ENCODE data around the gene NMUR1.

The NMUR1 gene

GRCh38 chr2:231552752-231553151 is 22.5 kb upstream of the NMUR1 start:
- DNase-seq: no peak

DNA sequence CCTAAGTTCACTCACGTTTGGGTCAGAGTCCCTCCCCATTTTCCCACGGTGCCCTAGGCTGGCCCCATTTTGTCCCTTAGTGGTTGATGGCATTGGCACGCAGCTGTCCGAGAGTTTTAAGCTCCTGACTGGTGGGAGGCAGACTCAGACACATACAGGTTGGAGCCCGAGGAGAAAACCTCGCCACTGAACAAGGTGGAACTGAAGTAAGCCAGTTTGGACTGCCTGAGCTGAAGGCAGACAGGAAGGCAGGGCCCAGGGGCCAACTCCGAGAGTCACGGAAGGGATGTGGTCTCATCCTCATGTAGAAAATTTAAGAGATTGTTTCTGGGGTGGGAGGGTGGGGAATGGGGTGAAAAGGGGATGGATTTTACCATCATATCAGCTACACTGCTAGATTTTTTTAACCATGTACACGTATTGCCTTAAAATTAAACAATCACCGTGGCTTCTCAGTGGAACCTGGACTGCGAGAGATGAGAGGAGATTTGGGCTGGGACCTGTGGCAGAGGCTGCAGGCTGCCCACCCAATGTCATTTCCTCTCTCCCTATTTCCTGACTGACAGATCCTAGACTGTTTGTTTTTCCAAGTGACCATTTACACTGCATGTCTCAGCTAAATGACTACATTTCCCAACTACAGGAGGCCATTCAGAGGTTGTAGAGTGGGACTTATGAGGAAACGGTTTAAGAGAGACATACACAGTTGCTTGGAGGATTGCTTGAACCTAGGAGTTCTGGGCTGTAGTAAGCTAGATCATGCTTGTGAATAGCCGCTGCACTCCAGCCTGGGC is 19.4 kb upstream of the NMUR1 start:
- DNase-seq: no peak

GRCh38 chr2:231548752-231549151 is 18.5 kb upstream of the NMUR1 start:
- no peak for DNase-seq

DNA sequence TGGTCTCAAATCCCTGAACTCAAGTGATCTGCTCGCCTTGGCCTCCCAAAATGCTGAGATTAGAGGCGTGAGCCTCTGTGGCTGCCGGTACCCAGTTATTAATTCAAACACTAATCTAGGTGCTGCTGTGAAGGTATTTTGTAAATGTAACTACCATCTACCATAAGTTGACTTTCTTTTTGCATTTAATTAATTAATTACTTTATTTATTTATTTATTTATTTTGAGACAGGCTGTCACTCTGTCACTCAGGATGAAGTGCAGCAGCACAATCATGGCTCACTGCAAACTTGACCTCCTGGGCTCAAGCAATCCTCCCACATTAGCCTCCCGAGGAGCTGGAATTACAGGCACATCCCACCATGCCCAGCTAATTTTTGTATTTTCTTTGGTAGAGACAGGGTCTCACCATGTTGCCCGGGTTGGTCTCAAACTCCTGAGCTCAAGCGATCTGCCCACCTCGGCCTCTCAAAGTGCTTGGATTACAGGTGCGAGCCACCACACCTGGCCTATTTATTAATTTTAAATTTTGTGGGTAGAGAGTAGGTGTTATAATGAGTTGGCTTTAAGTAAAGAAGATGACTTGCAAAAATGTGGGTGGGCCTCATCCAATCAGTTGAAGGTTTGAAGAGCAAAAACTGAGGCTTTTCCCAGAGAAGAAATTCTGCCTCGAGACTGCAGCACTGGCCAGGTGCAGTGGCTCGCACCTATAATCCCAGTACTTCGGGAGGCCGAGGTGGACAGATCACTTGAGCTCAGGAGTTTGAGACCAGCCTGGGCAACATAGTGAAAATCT is 17.3 kb upstream of the NMUR1 start:
- DNase-seq: no peak

DNA sequence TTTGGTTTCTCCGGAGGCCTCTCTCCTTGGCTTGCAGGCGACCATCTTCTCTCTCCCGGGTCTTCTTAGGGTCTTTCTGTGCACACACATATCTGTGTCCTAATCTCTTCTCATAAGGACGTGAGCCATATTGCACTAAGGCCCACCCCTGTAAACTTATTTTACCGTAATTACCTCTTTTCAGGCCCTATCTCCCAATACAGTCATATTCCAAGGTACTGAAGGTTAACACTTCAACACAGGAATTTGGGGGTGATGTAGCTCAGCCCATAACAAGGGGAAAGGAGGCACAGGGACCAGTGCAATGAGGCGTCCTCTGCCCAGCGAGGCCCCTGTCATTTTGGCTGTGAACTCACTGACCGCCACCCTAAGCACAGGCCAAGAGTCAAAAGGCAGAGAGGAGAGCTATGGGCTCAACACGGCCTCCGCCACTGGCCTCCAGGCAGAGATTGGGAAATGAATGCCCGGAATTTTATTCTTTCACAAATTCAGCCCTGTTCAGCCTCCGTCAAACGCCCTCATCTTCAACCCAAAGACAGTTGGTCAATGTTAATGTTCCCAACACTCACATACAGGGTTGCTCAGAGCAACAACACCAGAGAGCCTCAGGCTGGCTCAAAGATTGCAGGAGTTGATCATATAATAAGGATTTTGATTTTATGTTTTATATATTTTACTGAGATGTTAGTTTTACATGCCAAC is 15.9 kb upstream of the NMUR1 start:
- DNase-seq: no peak

DNA sequence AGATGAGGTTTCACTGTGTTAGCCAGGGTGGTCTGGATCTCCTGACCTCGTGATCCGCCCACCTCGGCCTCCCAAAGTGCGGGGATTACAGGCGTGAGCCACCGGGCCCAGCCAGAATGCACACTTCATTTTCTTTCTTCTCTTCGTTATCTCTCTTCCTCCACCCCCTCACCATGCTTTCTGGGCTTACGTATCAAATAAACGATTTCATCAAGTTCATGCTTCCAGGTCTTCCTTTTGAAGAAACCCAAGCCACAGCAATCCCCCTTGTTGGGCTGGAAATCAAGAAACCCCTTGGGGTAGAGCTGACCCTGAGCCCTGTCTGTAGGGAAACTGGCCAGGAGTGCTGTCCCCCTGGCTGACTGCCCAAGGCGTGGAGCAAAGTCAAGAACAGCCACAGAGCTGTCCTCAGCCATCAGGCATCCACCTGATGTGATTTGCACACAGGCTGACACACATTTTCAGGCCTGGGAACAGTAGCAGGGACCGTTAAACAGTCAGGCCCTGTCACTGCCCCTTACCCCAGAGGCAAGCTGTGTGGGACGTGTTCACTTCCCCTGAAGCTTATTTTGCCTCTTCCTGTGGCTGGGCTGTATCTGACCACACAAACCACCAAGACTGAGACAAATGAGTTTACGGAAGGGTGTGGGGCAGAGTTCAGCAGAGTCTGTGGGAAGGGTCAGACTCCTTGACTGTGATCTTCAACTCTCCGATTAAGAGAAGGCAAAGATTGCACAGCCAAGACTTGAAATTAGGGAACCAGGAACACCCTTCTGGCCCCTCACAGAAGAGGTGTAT is 15.1 kb upstream of the NMUR1 start:
- no peak for DNase-seq

- no peak for DNase-seq
These were observed 11.9 kb upstream of the NMUR1 start for GRCh38 chr2:231542136-231542535.

DNA sequence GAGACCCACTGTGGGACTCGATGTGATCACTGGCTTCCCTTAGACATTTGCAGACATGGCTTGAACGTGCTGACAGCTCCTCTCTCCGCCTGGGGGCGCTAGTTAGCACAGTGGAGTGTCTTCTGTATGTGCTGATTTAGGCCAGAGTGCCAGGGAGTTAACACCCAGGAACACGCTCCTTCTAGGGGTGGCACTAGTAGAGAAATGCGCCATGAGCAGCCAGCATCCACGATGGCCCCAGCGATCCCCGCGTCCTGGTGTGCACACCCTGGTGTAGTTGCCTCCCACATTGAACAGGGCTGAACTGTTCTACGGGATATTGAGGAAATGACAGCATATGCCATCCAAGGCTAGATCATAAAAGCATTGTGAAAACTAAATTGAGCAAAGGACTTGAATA is 11.4 kb upstream of the NMUR1 start:
- DNase-seq: no peak

DNA sequence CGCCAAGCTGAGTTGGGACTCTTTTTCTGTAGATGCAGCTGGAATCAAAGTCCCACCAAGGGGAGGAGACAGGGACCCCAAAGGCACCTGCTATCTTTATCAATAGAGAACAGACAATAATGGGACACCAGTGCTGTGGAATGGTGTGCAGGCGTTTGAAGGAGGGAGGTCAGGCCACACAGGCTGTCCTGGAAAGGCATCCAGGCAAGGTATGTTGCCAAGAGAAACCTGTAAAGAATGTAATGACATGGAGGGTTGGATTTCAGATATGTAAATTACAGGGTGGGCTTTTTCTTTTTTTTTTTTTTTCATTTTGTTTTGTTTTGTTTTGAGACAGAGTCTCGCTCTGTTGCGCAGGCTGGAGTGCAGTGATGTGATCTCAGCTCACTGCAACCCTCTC is 9.7 kb upstream of the NMUR1 start:
- no peak for DNase-seq

DNA sequence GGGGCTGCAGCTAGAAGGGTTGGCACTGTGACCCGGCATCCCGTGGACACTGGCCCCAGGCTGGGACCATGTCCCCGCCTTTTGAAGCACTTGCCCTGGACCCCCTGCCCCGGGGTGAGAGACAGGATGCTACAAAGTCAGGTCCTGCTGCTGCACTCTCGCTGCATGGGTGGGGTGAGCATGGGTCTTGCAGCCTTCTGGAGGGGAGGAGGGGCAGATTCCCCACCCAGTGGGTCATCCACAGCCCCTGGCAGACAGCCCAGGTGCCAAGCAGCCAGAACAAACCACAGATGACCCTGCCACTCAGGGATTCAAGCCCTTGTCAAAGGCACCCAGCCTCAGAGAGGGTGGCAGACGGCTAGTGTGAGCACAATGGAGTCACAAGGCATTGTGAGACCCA is 5.7 kb upstream of the NMUR1 start:
- DNase-seq: no peak

- DNase-seq: no peak
These were observed 3.5 kb upstream of the NMUR1 start for GRCh38 chr2:231533777-231534125.

- DNase-seq: no peak
These were observed 3.0 kb upstream of the NMUR1 start for GRCh38 chr2:231533086-231533776.

GRCh38 chr2:231532756-231533035 is 2.5 kb upstream of the NMUR1 start:
- DNase-seq: no peak

GRCh38 chr2:231531883-231532755 is 1.9 kb upstream of the NMUR1 start:
- no peak for DNase-seq

GRCh38 chr2:231531466-231531865 is 1.2 kb upstream of the NMUR1 start:
- DNase-seq: no peak

- no peak for DNase-seq
These were observed 1.6 kb downstream of the NMUR1 start for GRCh38 chr2:231528636-231529030.

- DNase-seq: no peak
These were observed 2.1 kb downstream of the NMUR1 start for GRCh38 chr2:231527955-231528635.

GRCh38 chr2:231527091-231527395 is 3.2 kb downstream of the NMUR1 start:
- no peak for DNase-seq

DNA sequence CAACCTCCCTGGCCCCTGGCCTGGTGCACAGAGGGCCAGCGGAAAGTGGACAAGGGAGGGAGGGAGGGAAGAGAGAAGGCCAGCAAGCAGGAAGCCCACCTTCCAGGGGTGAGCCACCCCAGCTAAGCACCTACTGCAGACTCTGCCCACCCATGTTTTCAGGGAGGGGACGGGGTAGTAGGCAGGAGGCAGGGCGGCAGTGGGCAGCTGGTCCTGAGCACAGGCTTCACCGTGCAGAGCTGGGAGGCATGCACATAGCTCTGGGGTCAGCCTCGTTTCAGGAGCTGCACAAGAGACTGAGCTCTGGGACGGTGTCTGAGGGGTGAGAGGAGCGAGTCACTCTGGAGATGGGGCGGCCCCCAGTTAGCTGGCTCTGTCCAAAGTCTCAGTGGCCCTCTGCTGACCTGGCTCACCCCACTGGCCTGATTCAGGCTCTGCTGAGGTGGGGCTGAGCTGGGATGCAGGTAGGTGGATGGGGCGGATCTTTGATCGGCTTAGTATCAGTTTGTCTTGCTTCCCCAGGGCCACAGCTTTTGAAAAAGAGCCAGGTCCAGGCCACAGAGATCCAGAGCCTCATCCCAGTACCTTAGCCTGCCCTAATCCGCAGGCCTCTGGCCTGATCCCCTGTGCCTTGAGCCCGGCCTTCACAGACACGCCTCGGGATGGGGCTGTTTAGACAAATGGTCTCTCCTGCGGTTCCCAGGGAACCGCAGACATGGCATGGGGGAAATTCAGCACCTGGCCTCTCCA is 3.7 kb downstream of the NMUR1 start:
- no peak for DNase-seq
